CD14-positive monocyte (primary cell): ENCODE data around the gene GABRB2. TPM values are rescaled to one million over a fixed set of nuclear protein-coding genes. Genes with fewer than 3 reads are reported as not detected.

Experiments used
- DNase-seq, 3 donors: peaks; one replicate each; pipeline ENCODE4 v3.0.0-alpha.2; 2011 to 2022
- H2AFZ ChIP-seq: 2 replicates; pipeline ENCODE4 v1.6.0; 2012; ENCODE audit warnings: mild to moderate bottlenecking, low read depth, low read length, inconsistent platforms; ENCODE audit not compliant: insufficient read depth, poor library complexity, severe bottlenecking
- H3K27ac ChIP-seq, 2 donors: 1 replicate in 1 of 2; 2 replicates in 1 of 2; pipeline ENCODE4 v1.5.1; 2012 to 2013; ENCODE audit warnings: low read length in 2 of 2, control low read depth in 1 of 2, inconsistent platforms in 1 of 2, low read depth in 1 of 2, mild to moderate bottlenecking in 1 of 2
- H3K27me3 ChIP-seq, 2 donors: one replicate each; pipeline versions ENCODE4 v1.6.0 to v1.6.1; 2011 to 2013; ENCODE audit warnings: low read length in 2 of 2; ENCODE audit not compliant: control insufficient read depth in 2 of 2, insufficient read depth in 2 of 2
- H3K36me3 ChIP-seq, 2 donors: replicated peaks in 1 of 2; 1 replicate in 1 of 2; 2 replicates in 1 of 2; pipeline versions ENCODE4 v1.5.1 to v1.6.1; 2012 to 2013; ENCODE audit warnings: low read length in 2 of 2, control low read depth in 1 of 2, inconsistent platforms in 1 of 2, mild to moderate bottlenecking in 1 of 2; ENCODE audit not compliant: insufficient read depth in 2 of 2, control insufficient read depth in 1 of 2
- H3K4me1 ChIP-seq, 2 donors: 1 replicate in 1 of 2; 2 replicates in 1 of 2; pipeline versions ENCODE4 v1.5.1 to v1.6.1; 2012 to 2013; ENCODE audit warnings: low read length in 2 of 2, control low read depth in 1 of 2, inconsistent platforms in 1 of 2, mild to moderate bottlenecking in 1 of 2, moderate library complexity in 1 of 2; ENCODE audit not compliant: insufficient read depth in 2 of 2, control insufficient read depth in 1 of 2
- H3K4me2 ChIP-seq: replicated peaks from 2 replicates; pipeline ENCODE3; 2012; ENCODE audit warnings: low read length, moderate library complexity, mild to moderate bottlenecking; ENCODE audit not compliant: poor library complexity, severe bottlenecking; ENCODE audit errors: extremely low read depth
- H3K4me3 ChIP-seq, 3 experiments: fragments of 200-600 bp in 1 of 3; sonication (generic) in 1 of 3; replicated peaks in 1 of 3; 1 replicate in 2 of 3; 2 replicates in 1 of 3; pipeline ENCODE4 v1.5.1; 2011 to 2013; ENCODE audit warnings: low read length in 3 of 3, mild to moderate bottlenecking in 3 of 3, control low read depth in 2 of 3, low read depth in 2 of 3, inconsistent platforms in 1 of 3, moderate library complexity in 1 of 3
- H3K79me2 ChIP-seq: 2 replicates; pipeline ENCODE4 v1.6.0; 2012; ENCODE audit warnings: mild to moderate bottlenecking, control low read depth, inconsistent platforms, low read length, moderate library complexity; ENCODE audit not compliant: insufficient read depth
- H3K9ac ChIP-seq: 2 replicates; pipeline ENCODE4 v1.6.0; 2017; ENCODE audit warnings: low read length, mild to moderate bottlenecking; ENCODE audit not compliant: insufficient read depth, poor library complexity, severe bottlenecking
- H3K9me3 ChIP-seq, 2 donors: replicated peaks in 1 of 2; 1 replicate in 1 of 2; 2 replicates in 1 of 2; pipeline versions ENCODE4 v1.5.1 to v1.6.1; 2012 to 2013; ENCODE audit warnings: low read length in 2 of 2, control low read depth in 1 of 2; ENCODE audit not compliant: control insufficient read depth in 1 of 2, insufficient read depth in 1 of 2
- H4K20me1 ChIP-seq: 2 replicates; pipeline ENCODE4 v1.6.0; 2012; ENCODE audit warnings: mild to moderate bottlenecking, low read length, control low read depth, moderate library complexity; ENCODE audit not compliant: insufficient read depth
- H3K27ac Mint-ChIP-seq, 7 donors: one replicate each; pipeline ENCODE4 v1.8.0; 2020; ENCODE audit warnings: mild to moderate bottlenecking in 7 of 7, mixed read lengths in 7 of 7, moderate library complexity in 6 of 7, inconsistent platforms in 2 of 7
- H3K27me3 Mint-ChIP-seq, 3 donors: one replicate each; pipeline ENCODE4 v1.8.0; 2021 to 2022; ENCODE audit warnings: low read depth in 3 of 3, mild to moderate bottlenecking in 3 of 3, mixed read lengths in 3 of 3, moderate library complexity in 3 of 3, inconsistent platforms in 1 of 3
- H3K36me3 Mint-ChIP-seq, 2 donors: one replicate each; pipeline ENCODE4 v1.8.0; 2020; ENCODE audit warnings: mixed read lengths in 2 of 2, inconsistent platforms in 1 of 2, mild to moderate bottlenecking in 1 of 2
- H3K4me1 Mint-ChIP-seq: one replicate; pipeline ENCODE4 v1.8.0; 2020; ENCODE audit warnings: mild to moderate bottlenecking, mixed read lengths
- H3K4me3 Mint-ChIP-seq, 2 donors: one replicate each; pipeline ENCODE4 v1.8.0; 2020; ENCODE audit warnings: mild to moderate bottlenecking in 2 of 2, mixed read lengths in 2 of 2, moderate library complexity in 1 of 2
- H3K9me3 Mint-ChIP-seq, 7 donors: one replicate each; pipeline ENCODE4 v1.8.0; 2020 to 2022; ENCODE audit warnings: mixed read lengths in 7 of 7, mild to moderate bottlenecking in 6 of 7, moderate library complexity in 6 of 7, inconsistent platforms in 2 of 7
- CTCF ChIP-seq: fragments of 200-600 bp; IDR thresholded peaks from one replicate; pipeline ENCODE4 v1.8.0; 2022; ENCODE audit warnings: antibody characterized with exemption, mild to moderate bottlenecking
- WGBS: methylation state at CpG from one replicate; pipeline ENCODE4 v1.1.5; 2013; ENCODE audit warnings: missing lambda C conversion rate; ENCODE audit not compliant: insufficient coverage; 5-methylcytosine and 5-hydroxymethylcytosine counted together
- intact Hi-C, 2 donors: fragments of 100-400 bp; cut with micrococcal nuclease; formaldehyde crosslinking; loops; one replicate each; pipeline versions ENCODE4 v1.15.0 to v1.15.1; 2023
- polyA plus RNA-seq, 3 donors: library from polyadenylated mRNA; depleted of rRNA in 1 of 3; unstranded in 2 of 3; stranded (reverse) in 1 of 3; fragments of 300-500 nt in 2 of 3; fragments of >200 nt in 1 of 3; fragmentation: Illumina TruSeq in 2 of 3; gene quantifications; 1 replicate in 2 of 3; 2 replicates in 1 of 3; pipeline ENCODE4 v1.2.3, GENCODE V29; 2012 to 2021

Gene GABRB2
- polyA plus RNA-seq, 3 donors: not detected

DNA sequence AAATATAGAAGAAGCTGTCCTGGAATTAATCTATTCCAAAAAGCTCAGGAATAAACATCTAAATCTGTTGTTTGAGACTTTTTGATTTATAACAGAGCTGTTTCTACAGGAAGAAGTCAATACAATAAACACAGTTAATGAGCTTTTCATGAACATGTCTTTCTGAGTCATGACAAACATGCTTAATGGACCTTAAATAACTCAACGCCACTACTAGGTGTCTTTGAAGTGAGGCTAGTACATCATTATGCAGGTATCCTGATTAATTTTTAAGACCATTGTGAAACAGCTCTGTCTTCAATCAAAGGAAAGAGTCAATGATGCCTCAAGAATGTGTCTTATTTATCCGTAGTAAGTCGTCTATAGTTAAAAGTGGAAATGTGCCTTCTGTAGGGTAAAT lies 131.6 kb downstream of the GABRB2 start:
- no CpG with 5 or more reads among the region's 3 CpGs for WGBS
- intact Hi-C loops: no loop called here

DNA sequence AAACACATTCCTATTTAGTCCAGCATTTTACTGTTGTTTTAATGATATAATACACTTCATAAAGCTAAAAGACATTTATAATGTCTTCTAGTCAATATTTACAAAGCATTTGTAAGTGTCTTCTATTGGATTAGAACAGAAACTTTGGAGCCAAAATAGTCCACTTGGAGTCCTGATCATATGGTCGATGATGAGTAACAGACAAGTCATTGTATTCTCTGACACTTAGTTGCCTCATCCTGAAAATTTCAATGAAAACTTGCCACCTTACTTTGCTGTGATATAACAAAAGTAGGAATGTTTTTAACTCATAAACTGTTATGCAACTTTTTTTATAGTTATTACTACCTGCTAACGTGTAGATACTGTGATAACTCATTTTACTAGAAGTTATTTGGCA lies 132.5 kb downstream of the GABRB2 start:
- H3K27ac Mint-ChIP-seq: no peak overlapping the region
- H4K20me1 ChIP-seq: no peaks in the 10 kb centered on the region
- no peak overlapping the region for H3K4me3 ChIP-seq
- no peaks in the 10 kb centered on the region for H3K27me3 Mint-ChIP-seq
- no peak overlapping the region for H3K4me3 Mint-ChIP-seq
- no peak overlapping the region for H2AFZ ChIP-seq
- H3K4me2 ChIP-seq: no peak overlapping the region
- H3K9ac ChIP-seq: no peak overlapping the region
- H3K27ac ChIP-seq: no peak overlapping the region
- no peaks in the 10 kb centered on the region for H3K79me2 ChIP-seq
- H3K9me3 Mint-ChIP-seq: no peaks in the 10 kb centered on the region
- no peaks in the 10 kb centered on the region for H3K9me3 ChIP-seq
- no peaks in the 10 kb centered on the region for H3K4me1 ChIP-seq
- intact Hi-C loops: no loop called here
- WGBS: no CpG with 5 or more reads among the region's 2 CpGs
- H3K36me3 Mint-ChIP-seq: no peaks in the 10 kb centered on the region
- H3K4me1 Mint-ChIP-seq: no peaks in the 10 kb centered on the region
- no peak for DNase-seq
- H3K36me3 ChIP-seq: no peaks in the 10 kb centered on the region
- H3K27me3 ChIP-seq: no peaks in the 10 kb centered on the region
- no peak for TF ChIP-seq CTCF

More for the DNA sequence above, 131.6 kb downstream of the GABRB2 start:
- DNase-seq: no peak
- Mint-ChIP-seq H3K36me3 (no peaks in the 10 kb centered on the region), H3K4me1 (no peaks in the 10 kb centered on the region), H3K9me3 (no peaks in the 10 kb centered on the region), H3K4me3 (no peak overlapping the region), H3K27me3 (no peaks in the 10 kb centered on the region), H3K27ac (no peak overlapping the region)
- Histone ChIP-seq H4K20me1 (no peaks in the 10 kb centered on the region), H3K9me3 (no peaks in the 10 kb centered on the region), H3K4me2 (no peak overlapping the region), H3K4me3 (no peak overlapping the region), H3K79me2 (no peaks in the 10 kb centered on the region), H3K9ac (no peak overlapping the region), H3K27ac (no peak overlapping the region), H2AFZ (no peak overlapping the region), H3K4me1 (no peaks in the 10 kb centered on the region), H3K36me3 (no peaks in the 10 kb centered on the region), H3K27me3 (no peaks in the 10 kb centered on the region)
- no peak for TF ChIP-seq CTCF
